Neural cell (in vitro differentiated cells): ENCODE data around the gene AANAT. TPM values are rescaled to one million over a fixed set of nuclear protein-coding genes. Genes with fewer than 3 reads are reported as not detected.

ENCODE experiments used
- H2AFZ ChIP-seq: fragments of 200-600, 300-800 bp; sonication (generic), shearing (Covaris generic); 2 replicates; pipeline ENCODE4 v1.6.0; 2014; ENCODE audit warnings: low read depth, mild to moderate bottlenecking, antibody characterized with exemption, low read length, moderate library complexity
- H3F3A ChIP-seq: fragments of 200-600 bp; shearing (Covaris generic); 2 replicates; pipeline ENCODE4 v1.6.1; 2016; ENCODE audit warnings: mild to moderate bottlenecking, moderate library complexity, mixed read lengths, antibody characterized with exemption, low read length; ENCODE audit not compliant: insufficient read depth, poor library complexity, severe bottlenecking
- H3K27ac ChIP-seq: fragments of 200-600, 300-800 bp; sonication (generic), shearing (Covaris generic); 2 replicates; pipeline ENCODE4 v1.5.1; 2014; ENCODE audit warnings: mild to moderate bottlenecking, low read length, moderate library complexity
- H3K27me3 ChIP-seq: fragments of 300-800, 200-600 bp; sonication (generic), shearing (Covaris generic); 2 replicates; pipeline ENCODE4 v1.6.0; 2014; ENCODE audit warnings: mild to moderate bottlenecking, low read depth, low read length, moderate library complexity; ENCODE audit not compliant: insufficient read depth
- H3K36me3 ChIP-seq: fragments of 300-800, 200-600 bp; sonication (generic), shearing (Covaris generic); 2 replicates; pipeline ENCODE4 v1.5.1; 2014; ENCODE audit warnings: mild to moderate bottlenecking, antibody characterized with exemption, low read length, moderate library complexity; ENCODE audit not compliant: insufficient read depth
- H3K4me2 ChIP-seq: fragments of 300-800, 200-600 bp; sonication (generic), shearing (Covaris generic); 2 replicates; pipeline ENCODE4 v1.6.0; 2014; ENCODE audit warnings: mild to moderate bottlenecking, low read length
- H3K4me3 ChIP-seq: fragments of 300-800, 200-600 bp; sonication (generic), shearing (Covaris generic); 2 replicates; pipeline ENCODE4 v1.5.1; 2014; ENCODE audit warnings: mild to moderate bottlenecking, low read length, moderate library complexity
- H3K79me2 ChIP-seq: fragments of 200-600 bp; shearing (Covaris generic); replicated peaks from 2 replicates; pipeline ENCODE4 v1.6.0; 2014; ENCODE audit warnings: mild to moderate bottlenecking, low read length, moderate library complexity; ENCODE audit not compliant: insufficient read depth
- H3K9ac ChIP-seq: fragments of 300-800, 200-600 bp; sonication (generic), shearing (Covaris generic); 2 replicates; pipeline ENCODE4 v1.6.1; 2016; ENCODE audit warnings: mild to moderate bottlenecking, low read length, mixed read lengths
- H3K9me2 ChIP-seq: fragments of 200-600 bp; shearing (Covaris generic); 2 replicates; pipeline ENCODE4 v1.6.1; 2016; ENCODE audit warnings: mild to moderate bottlenecking, low read length, mixed read lengths; ENCODE audit not compliant: insufficient read depth
- H3K9me3 ChIP-seq: fragments of 200-600, 300-800 bp; sonication (generic), shearing (Covaris generic); 2 replicates; pipeline ENCODE4 v1.6.1; 2016; ENCODE audit warnings: mild to moderate bottlenecking, mixed run types, low read length, moderate library complexity, mixed read lengths
- H4K20me1 ChIP-seq: fragments of 200-600 bp; shearing (Covaris generic); 2 replicates; pipeline ENCODE4 v1.6.1; 2016; ENCODE audit warnings: mild to moderate bottlenecking, mixed run types; ENCODE audit not compliant: insufficient read depth
- CTCF ChIP-seq: fragments of 450-650 bp; IDR thresholded peaks from 2 replicates; pipeline ENCODE4 v1.5.1; 2014; ENCODE audit warnings: antibody characterized with exemption, mild to moderate bottlenecking, moderate library complexity; ENCODE audit not compliant: poor library complexity, severe bottlenecking
- EP300 ChIP-seq: fragments of 450-650 bp; conservative IDR thresholded peaks from 2 replicates; pipeline ENCODE4 v1.6.1; 2014; ENCODE audit warnings: antibody characterized with exemption, mild to moderate bottlenecking, moderate library complexity; ENCODE audit not compliant: poor library complexity, severe bottlenecking
- EZH2 ChIP-seq: fragments of 200-600, 300-800 bp; shearing (Covaris generic), sonication (generic); IDR thresholded peaks from 2 replicates; pipeline ENCODE4 v1.6.1; 2014; ENCODE audit warnings: antibody characterized with exemption, low read length, borderline replicate concordance, mild to moderate bottlenecking; ENCODE audit not compliant: insufficient read depth, poor library complexity, severe bottlenecking
- MXI1 ChIP-seq: fragments of 450-650 bp; conservative IDR thresholded peaks from 2 replicates; pipeline ENCODE4 v1.6.1; 2014; ENCODE audit warnings: antibody characterized with exemption, mild to moderate bottlenecking; ENCODE audit not compliant: poor library complexity, severe bottlenecking
- POLR2AphosphoS5 ChIP-seq: IDR thresholded peaks from 2 replicates; pipeline ENCODE4 v1.6.1; 2012
- RAD21 ChIP-seq: fragments of 450-650 bp; conservative IDR thresholded peaks from 2 replicates; pipeline ENCODE4 v1.6.1; 2014; ENCODE audit warnings: antibody characterized with exemption, mild to moderate bottlenecking, moderate library complexity
- REST ChIP-seq: IDR thresholded peaks from 2 replicates; pipeline ENCODE4 v1.6.1; 2012; ENCODE audit warnings: borderline replicate concordance
- SMC3 ChIP-seq: fragments of 450-650 bp; conservative IDR thresholded peaks from 2 replicates; pipeline ENCODE4 v1.6.1; 2014; ENCODE audit warnings: antibody characterized with exemption, mild to moderate bottlenecking, moderate library complexity; ENCODE audit not compliant: poor library complexity
- TAF1 ChIP-seq: IDR thresholded peaks from 2 replicates; pipeline ENCODE4 v1.6.1; 2012; ENCODE audit warnings: low read depth
- polyA plus RNA-seq: library from polyadenylated mRNA; depleted of rRNA; stranded (reverse); fragments of >200 nt; gene quantifications from 2 replicates; pipeline ENCODE4 v1.2.3, GENCODE V29; 2014

AANAT gene
- polyA plus RNA-seq, 1 donor from 2014 or later: not detected

- no peak overlapping the region for H3K4me2 ChIP-seq
- no peaks in the 10 kb centered on the region for H3K9me3 ChIP-seq
- no peaks in the 10 kb centered on the region for H3F3A ChIP-seq
- no peaks in the 10 kb centered on the region for H3K79me2 ChIP-seq
- no peaks in the 10 kb centered on the region for H3K9me2 ChIP-seq
- TF ChIP-seq MXI1 (no peak), SMC3 (no peak), EZH2 (no peak), CTCF (no peak), EP300 (no peak), REST (no peak), TAF1 (no peak), RAD21 (no peak), POLR2AphosphoS5 (no peak)
- H2AFZ ChIP-seq: no peak overlapping the region
- no peak overlapping the region for H3K4me3 ChIP-seq
- H4K20me1 ChIP-seq: no peaks in the 10 kb centered on the region
- no peaks in the 10 kb centered on the region for H3K27me3 ChIP-seq
- no peak overlapping the region for H3K9ac ChIP-seq
- no peak overlapping the region for H3K27ac ChIP-seq
- no peaks in the 10 kb centered on the region for H3K36me3 ChIP-seq
These were observed 5.3 kb downstream of the AANAT start for GRCh38 chr17:76472726-76473125.

DNA sequence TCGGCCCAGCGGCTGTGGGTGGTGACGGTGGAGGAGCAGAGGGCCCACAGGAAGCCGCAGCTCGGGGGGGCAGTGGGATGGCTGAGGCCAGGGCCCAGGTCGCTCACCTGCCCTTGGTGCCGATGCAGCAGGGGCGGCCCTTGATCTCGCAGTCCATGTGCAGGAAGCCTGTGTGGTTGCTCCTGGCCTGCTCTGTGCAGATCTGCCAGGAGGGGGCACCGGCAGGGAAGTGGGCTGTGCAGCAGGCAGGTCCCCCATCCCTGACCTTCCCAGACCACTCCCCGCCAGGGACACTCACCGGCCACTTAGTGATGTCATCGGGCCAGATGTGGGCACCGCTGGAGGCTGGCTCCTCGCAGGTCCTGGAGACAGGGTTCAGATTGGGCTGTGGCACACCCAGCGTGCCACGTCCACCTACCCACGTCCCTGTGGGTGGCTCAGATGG is 6.2 kb downstream of the AANAT start:
- TF ChIP-seq SMC3 (no peak), EP300 (no peak), RAD21 (no peak), EZH2 (no peak)
- H3K27ac ChIP-seq: no peak overlapping the region
- H3K79me2 ChIP-seq: no peaks in the 10 kb centered on the region

DNA sequence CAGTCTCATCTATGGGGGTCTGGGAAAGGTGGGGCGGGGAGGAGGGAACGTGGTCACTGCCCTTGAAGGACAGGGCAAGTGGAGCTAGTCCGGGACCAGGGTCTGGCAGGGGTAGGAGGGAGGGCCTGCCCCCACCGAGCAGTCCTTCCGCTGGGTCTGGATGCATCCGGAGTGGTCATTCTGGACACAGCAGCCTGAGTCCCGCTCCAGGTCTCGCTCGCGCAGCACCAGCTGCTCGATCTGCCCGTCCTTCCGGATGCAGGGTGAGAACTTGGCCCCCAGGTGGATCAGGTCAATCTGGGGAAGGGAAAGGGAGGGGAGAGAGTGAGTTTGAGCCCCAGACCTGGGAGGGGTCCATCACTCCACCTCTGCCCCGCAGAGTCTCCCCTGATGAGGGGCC is 6.8 kb downstream of the AANAT start:
- Histone ChIP-seq H3K27me3 (no peaks in the 10 kb centered on the region), H3K4me3 (no peak overlapping the region), H3K36me3 (no peaks in the 10 kb centered on the region), H3K9me3 (no peaks in the 10 kb centered on the region), H3F3A (no peaks in the 10 kb centered on the region), H2AFZ (no peak overlapping the region), H3K9ac (no peak overlapping the region), H3K4me2 (no peak overlapping the region), H3K27ac (no peak overlapping the region), H4K20me1 (no peaks in the 10 kb centered on the region), H3K9me2 (no peaks in the 10 kb centered on the region), H3K79me2 (no peaks in the 10 kb centered on the region)
- TF ChIP-seq REST: no peak
- no peak for TF ChIP-seq CTCF
- no peak for TF ChIP-seq RAD21
- no peak for TF ChIP-seq MXI1
- TF ChIP-seq SMC3: no peak
- TF ChIP-seq EZH2: no peak
- TF ChIP-seq EP300: no peak
- no peak for TF ChIP-seq POLR2AphosphoS5
- no peak for TF ChIP-seq TAF1

More for the DNA sequence above, 6.2 kb downstream of the AANAT start:
- Histone ChIP-seq H3F3A (no peaks in the 10 kb centered on the region), H3K9me3 (no peaks in the 10 kb centered on the region), H3K9me2 (no peaks in the 10 kb centered on the region), H3K36me3 (no peaks in the 10 kb centered on the region), H3K9ac (no peak overlapping the region), H4K20me1 (no peaks in the 10 kb centered on the region), H3K4me3 (no peak overlapping the region), H3K4me2 (no peak overlapping the region), H2AFZ (no peak overlapping the region), H3K27me3 (no peaks in the 10 kb centered on the region)
